NCI-H2107 treated with DMSO at 0.1 percent for 48 hours (cell line): ENCODE measurements around the gene RPL13.

Source experiments
- DNase-seq: peaks from one replicate; lab custom pipeline; 2025; ENCODE audit not compliant: unreplicated experiment; lab: John Stamatoyannopoulos, UW

Gene RPL13

DNA sequence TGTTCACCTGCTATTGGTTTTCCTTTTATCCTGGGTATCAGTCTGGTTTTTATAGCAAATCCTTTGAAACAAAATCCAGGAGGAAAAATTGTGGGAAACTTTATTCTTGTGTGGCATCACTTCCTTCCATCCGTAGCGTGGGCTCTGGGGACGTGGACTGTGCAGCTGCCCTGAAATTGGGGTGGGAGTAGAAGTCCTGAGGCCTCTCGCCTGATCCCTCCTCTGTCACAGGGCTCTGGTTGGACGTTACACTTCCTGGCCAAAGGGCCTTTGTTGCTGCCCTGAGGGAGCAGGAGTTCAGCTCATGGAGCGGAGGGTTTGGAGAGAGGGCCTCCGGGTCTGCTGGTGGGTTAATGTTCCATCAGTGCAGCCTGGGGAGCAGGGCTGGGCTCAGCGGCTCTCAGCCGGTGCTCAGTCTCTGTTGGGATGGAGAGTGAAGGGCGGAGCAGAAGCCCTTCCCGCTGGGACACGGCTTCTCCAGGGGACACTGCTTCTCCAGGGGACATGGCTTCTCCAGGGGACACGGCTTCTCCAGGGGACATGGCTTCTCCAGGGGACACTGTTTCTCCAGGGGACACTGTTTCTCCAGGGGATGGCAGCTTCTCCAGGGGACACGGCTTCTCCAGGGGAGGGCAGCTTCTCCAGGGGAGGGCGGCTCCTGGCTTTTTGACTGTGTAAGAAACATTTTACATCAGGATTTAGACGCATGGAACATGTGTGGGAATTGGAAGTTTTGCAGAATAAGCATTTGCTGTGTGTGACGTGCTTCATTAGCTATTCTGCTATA, 15.2 kb upstream of the RPL13 start:
- DNase-seq = no peak

DNA sequence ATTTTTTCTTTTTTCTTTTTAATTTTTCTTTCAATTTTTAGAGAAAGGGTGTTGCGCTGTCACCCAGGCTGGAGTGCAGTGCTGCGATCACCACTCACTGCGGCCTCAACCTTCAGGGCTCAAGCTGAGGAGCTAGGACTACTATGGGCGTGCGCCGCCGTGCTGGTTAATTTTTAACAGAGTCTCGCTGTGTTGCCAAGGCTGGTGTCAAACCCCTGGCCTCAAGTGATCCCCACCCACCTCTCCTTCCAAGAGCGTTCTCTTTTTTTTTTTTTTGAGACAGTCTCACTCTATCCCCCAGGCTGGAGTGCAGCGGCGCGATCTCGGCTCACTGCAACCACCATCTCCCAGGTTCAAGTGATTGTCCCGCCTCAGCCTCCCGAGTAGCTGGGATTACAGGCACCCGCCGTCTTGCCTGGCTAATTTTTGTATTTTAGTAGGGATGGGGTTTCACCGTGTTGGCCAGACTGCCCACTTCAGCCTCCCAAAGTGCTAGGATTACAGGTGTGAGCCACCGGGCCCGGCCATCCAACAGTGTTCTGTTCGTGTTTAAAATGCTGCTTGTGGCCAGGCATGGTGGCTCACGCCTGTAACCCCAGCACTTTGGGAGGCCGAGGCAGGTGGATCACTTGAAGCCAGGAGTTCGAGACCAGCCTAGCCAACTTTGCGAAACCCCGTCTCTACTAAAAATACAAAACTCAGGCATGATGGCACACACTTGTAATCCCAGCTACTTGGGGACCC, 14.5 kb upstream of the RPL13 start:
- no peak for DNase-seq

DNA sequence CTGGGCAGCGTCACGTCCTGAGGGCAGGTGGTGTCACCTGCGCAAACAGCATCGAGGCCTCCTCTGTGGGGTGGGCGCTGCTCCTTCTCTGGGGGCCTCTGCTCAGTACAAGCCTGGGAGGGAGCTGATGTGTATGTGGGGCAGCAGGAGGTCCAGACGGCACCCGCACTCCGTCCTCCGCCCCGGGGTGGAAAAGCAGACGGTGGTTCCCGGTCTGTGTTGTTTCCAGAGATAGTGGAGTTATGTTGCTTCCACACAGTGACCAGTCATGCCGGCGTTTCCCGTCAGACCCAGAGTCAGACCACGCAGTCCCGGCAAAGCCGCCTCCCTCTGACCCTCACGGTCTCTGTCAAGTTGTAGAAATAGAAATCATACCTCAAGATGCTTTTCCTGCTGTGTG, 13.7 kb upstream of the RPL13 start:
- no peak for DNase-seq

DNA sequence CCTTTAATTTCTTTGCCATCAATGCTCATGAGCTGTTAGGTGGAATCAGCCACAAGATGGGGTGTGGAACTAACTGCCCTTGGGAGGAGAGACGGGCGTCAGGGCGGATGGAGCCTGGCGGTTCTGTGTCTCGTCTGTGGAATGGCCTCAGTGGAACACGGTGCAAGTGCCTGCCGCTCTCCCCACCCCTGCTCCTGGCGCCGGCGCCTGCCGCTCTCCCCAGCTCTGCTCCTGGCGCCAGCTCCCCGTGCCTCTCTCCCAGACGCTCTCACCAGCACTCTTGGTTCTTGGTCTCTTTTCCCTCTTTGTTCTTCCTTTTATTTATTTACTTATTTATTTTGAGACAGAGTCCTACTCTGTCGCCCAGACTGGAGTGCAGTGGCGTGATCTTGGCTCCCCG, 13.2 kb upstream of the RPL13 start:
- DNase-seq = no peak

DNA sequence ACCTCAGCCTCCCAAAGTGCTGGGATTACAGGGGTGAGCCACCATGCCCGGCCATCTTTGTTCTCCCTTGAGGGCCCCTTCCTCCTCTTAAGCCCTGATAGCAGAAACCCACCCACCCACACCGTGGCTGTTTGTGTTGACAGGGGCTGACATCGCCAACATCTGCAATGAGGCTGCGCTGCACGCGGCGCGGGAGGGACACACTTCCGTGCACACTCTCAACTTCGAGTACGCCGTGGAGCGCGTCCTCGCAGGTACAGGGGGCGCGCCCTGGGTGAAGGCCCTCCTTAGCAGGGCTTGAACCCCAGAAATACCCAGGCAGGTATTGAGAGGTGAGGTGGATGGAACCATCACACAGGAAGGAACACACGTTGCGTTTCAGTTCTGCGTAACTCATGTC, 12.6 kb upstream of the RPL13 start:
- DNase-seq = no peak

DNA sequence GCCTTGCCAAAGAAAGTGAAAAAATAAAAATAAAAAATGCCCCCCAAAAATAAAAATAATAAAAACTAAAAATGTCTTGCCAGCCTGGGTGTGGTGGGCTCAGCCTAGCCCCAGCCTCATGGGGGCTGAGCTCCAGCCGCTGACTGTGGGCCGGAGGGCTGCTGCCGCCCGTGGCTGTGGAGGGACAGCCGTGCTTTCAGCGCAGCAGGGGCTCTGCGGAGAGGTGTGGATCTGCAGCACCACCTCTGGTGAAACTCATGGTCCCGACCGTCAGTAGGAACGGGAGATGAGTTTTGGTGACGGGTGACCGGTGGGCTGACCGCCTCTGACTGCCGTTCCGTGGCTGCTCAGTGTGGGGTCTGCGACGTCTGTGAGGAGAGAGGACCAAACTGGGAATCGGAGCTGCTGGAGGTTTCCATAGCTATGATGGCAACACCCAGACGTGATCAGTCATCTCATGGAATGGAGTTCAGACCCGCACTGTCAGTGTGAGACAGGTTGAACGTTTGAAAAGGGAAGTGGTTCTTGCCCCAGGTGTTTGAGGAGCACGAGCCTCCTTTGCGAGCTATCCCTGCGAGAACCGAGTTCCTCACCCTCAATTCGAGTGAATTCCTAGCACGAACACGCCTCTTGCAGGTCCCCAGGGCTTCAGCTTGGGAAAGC, 12.0 kb upstream of the RPL13 start:
- no peak for DNase-seq

DNA sequence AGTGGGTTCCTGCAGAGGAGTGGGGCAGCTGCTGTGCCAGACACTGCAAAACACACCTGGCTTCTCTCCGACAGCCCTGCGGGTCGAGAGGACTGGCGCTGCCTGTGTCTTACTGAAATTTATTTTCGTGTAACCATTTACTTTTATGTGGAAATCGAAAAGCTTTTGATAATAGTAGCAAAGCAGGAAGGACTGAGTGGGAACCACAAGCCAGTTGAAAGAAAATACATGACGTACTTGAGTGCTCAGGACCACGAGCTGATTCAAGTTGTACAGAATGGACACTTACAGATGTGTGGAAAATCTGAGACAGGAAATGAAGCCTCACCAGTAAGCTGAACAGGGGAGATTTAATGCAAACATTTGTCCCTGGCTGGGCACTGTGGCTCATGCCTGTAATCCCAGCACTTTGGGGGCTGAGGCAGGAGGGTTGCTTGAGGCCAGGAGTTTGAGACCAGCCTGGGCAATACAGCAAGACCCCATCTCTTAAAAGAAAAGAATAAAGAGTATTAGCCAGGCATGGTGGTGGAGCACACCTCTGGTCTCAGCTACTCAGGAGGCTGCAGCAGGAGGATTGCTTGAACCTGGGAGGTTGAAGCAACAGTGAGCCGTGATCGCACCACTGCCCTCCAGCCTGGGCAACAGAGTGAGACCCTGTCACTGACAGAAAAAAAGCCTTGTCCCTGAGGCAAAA, 11.3 kb upstream of the RPL13 start:
- no peak for DNase-seq

DNA sequence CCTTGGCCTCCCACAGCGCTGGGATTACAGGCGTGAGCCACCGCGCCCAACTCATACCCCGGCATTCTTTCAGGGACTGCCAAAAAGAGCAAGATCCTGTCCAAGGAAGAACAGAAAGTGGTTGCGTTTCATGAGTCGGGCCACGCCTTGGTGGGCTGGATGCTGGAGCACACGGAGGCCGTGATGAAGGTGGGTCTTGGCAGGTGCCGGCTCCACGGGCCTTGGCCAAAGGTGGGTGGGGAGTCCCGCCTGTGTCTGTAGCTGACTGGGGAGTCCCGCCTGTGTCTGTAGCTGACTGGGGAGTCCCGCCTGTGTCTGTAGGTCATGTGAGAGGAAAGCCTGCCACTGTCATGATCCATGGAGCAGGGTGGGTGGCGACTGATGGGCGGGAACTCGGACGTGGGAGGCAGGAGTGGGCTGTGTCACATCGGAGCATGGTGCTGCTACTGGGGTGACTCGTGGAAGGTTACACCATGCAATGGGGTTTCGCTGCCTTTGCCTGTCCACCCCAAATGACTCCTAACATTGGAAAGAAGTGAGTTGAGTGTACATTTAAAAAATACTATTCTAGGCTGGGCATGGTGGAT, 10.0 kb upstream of the RPL13 start:
- DNase-seq = no peak

DNA sequence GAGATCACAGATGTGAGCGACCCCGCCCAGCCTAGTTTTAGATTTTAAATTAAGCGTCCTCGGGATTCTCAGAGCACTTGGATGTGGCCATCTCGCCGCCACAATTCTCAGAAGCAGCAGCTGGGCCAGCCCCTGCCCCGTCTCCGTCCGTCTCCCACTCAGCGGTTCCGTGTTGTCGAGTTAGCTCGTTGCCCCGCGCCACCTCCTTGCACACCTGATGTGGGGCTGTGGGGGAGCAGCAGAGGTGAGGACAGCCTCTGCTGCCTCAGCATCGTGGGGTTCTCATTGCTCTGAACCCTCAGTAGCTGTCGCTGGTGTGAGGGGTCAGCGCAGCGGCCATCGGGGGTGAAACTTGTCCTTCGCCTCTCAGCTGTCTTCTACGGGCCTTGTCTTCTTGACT, 8.2 kb upstream of the RPL13 start:
- DNase-seq = no peak

DNA sequence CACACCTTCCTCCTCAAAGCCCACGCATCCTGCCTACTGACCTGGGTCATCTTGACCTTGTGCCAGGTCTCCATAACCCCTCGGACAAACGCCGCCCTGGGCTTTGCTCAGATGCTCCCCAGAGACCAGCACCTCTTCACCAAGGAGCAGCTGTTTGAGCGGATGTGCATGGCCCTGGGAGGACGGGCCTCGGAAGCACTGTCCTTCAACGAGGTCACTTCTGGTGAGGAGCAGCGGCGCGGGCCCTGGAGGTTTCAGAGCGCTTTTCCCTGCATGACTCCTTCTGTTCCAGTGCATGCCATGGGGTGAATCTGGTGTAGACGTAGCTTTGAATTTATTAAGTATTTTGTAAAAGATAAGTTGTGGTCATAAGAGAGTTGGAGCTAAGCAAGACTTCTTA, 7.6 kb upstream of the RPL13 start:
- DNase-seq = no peak

DNA sequence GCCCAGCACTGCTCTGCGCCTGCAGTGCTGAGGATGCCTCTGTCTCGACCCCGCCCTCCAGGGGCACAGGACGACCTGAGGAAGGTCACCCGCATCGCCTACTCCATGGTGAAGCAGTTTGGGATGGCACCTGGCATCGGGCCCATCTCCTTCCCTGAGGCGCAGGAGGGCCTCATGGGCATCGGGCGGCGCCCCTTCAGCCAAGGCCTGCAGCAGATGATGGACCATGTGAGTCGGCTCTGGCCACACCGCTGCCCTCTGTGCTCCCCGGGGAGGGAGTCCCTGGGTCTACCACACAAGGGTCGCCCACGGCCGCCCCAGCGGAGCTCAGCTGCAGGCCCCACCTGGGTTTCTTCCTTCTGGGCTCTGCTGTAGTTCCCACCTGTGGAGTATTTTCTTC, 6.7 kb upstream of the RPL13 start:
- DNase-seq = no peak

DNA sequence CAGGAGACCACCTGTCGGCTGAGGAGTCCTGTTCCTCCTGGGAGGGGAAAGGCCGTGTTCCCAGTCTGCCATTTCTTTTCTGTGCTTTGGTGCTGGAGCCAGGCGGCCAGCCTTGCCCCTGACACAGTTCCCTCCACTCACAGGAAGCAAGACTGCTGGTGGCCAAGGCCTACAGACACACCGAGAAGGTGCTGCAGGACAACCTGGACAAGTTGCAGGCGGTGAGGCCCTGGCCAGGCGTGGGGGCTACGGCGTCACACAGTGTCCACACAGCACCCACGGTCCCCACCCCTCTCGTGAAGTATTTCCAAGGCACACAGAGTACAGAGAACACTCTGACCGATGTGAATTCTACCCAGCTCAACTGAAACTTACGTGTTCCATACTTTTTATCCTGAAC, 6.1 kb upstream of the RPL13 start:
- no peak for DNase-seq

DNA sequence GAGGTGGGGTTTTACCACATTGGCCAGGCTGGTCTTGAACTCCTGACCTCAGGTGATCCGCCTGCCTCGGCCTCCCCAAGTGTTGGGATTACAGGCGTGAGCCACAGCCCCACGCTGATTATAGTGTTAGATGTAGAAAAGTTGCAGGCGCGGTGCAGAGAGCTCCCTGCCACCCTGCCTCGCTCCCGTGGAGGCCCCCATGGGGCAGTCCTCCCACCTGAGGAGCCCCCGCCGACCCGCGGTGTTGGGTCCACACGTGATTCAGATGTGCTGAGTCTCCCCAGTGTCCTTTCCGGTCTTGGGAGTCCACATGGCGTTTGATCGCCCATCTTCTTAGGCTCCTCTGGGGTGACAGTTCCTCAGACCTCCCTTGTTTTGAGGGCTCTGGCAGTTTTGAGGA, 5.2 kb upstream of the RPL13 start:
- no peak for DNase-seq

DNA sequence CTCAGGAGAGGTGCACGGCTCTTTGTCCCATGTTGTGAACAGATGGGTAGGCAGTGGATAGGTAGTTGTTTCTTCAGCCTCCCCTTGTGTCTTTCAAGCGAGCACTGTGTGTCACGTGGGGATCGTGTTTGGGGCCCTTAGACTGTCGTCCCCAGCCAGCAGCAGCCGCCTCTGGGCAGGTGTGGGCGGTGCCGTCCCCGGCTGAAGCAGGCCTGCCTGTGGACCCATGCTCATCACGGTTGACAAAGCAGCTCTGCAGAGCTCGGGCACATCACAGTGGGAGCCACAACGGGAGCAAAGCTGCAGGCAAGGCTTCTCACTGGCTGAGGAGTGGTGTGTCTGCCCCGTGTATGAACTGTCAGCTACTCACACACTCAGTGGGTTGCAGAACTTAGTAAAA, 4.7 kb upstream of the RPL13 start:
- DNase-seq = no peak

DNA sequence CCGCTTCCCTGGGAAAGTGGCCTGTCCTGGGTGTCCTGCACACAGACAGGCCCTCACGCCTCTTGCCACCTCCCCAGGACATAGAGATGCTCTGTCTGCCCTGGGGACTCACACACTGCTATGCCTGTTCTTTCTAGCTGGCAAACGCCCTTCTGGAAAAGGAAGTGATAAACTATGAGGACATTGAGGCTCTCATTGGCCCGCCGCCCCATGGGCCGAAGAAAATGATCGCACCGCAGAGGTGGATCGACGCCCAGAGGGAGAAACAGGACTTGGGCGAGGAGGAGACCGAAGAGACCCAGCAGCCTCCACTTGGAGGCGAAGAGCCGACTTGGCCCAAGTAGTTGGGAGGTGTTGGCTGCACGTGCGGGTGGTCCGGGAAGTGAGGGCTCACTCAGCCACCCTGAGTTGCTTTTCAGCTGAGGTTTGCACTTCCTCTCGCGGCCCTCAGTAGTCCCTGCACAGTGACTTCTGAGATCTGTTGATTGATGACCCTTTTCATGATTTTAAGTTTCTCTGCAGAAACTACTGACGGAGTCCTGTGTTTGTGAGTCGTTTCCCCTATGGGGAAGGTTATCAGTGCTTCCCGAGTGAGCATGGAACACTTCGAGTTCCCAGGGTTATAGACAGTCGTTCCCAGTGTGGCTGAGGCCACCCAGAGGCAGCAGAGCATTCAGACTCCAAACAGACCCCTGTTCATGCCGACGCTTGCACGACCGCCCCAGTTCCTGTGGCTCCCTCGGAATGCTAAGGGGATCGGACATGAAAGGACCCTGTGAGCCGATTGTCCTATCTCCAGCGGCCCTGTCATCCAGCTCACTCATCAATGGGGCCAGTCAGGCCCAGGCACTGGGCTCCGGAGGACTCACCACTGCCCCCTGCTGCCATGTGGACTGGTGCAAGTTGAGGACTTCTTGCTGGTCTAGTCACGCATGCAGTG, 3.5 kb upstream of the RPL13 start:
- peak; percentile 13 for DNase-seq

DNA sequence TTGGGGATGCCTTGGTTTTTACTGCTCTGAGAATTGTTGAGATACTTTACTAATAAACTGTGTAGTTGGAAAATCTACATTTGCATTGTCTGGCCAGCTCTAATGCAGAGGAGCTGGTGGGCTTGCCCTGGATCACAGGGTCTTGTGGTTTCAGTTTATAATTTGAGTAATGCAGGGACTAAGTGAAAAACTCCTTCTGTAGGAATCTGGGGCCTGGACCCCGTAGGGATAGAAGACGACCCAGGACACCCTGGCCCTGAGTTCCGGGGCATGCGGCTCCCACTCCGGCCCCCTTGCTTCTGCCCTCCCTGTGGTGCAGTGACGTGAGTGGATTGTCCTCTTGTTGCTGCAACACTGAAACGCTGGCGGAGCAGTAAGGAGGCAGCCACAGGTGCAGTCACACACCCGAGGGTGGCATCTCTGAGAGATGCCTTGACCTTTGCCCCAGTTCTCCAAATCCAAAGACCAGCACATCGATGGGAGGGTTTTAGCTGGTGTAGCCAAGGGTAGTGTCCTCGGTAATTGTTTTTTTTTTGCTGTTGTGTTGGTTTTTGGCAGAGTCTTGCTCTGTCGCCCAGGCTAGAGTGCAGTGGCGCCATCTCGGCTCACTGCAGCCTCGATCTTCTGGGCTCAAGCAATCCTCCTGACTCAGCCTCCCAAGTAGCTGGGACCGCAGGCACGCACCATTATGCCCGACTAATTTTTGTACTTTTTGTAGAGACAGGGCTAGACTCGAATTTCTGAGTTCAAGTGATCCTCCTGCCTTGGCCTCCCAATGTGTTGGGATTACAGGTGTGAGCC, 2.6 kb upstream of the RPL13 start:
- no peak for DNase-seq

DNA sequence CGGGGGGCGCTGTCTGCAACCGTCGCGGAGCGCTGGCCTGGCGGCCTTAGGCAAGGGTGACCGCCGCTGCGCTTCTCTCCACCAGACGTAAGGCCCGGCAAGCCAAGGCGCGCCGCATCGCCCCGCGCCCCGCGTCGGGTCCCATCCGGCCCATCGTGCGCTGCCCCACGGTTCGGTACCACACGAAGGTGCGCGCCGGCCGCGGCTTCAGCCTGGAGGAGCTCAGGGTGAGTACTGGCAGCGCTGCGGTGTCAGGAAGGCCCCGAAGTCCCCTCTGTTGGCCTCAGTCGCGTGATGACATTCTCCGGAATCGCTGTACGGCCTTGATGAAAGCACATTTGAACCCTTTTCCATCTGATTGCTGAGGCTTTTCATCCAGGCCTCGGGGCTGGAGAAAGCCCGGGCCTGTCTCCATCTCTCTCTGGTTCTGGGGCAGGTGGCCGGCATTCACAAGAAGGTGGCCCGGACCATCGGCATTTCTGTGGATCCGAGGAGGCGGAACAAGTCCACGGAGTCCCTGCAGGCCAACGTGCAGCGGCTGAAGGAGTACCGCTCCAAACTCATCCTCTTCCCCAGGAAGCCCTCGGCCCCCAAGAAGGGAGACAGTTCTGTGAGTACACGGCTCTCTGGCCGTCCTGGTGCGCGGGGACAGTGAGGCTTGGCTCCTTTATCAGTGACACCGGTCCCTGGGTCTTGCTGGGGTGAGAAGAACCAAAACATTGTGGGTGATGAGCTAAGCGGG, 831 bp downstream of the RPL13 start:
- no peak for DNase-seq

DNA sequence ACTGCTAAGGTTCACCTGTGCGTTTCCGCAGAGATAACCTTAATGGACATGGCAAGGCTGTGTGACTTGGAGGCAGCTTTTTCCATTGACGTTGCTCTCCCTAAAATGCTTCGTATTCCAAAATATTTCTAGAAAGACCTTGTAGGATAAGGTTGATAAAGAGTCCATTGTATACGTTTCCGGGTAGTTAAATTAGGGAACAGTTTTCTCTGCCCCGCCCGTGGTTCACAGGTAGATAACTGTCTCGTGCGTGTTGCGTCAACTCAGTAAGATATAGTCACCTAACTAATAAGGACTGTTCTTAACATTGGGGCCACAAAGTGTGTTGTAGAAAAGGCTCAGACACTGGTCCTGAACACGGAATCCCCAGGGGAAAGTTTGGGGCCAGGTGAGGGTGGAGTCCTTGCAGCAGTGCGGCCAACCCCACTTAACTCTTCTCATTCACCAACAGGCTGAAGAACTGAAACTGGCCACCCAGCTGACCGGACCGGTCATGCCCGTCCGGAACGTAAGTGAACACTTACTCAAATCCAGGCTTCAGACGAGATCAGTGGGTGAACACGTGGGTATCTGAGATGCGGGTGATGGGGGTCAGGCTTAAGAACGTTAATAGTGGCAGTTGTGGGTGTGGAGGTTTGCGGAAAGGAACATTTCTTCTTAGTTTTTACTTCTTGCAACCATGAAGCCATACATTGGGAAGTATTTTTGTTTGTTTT, 1.6 kb downstream of the RPL13 start:
- no peak for DNase-seq
